ENCODE data around the gene SLC25A21.
"Not testable (repeated sequence)": the region's sequence is repeated elsewhere in the genome, so short reads cannot be mapped to it uniquely, and the experiment has no call there.

The SLC25A21 gene

GRCh38 chr14:37172024-37172869 is at the start of gene SLC25A21:
Gene SLC25A21 (minus strand): TSS chr14:37172606.
- ATAC-seq (replicated peaks), result peak; percentile 39 to 51
- no peak within 1 kb of the TSS for H3K27ac Mint-ChIP-seq
- peak within 1 kb of the TSS; percentile 38 to 53 for H3K4me3 Mint-ChIP-seq
- H3K9me3 Mint-ChIP-seq, result no peaks in the 10 kb centered on the region
- DNase-seq, result no peak
- H3K36me3 Mint-ChIP-seq, result no peaks in the 10 kb centered on the region
- H3K4me1 Mint-ChIP-seq, result no peaks in the 10 kb centered on the region
- H3K27me3 Mint-ChIP-seq, result peaks cover 7 to 8% of the 10 kb centered on the region in 2 donors

GRCh38 chr14:37221073-37221472 is 48.7 kb upstream of the SLC25A21 start:
- H3K27ac Mint-ChIP-seq, result no peak overlapping the region
- H3K4me1 Mint-ChIP-seq, result no peaks in the 10 kb centered on the region
- no peaks in the 10 kb centered on the region for H3K27me3 Mint-ChIP-seq
- ATAC-seq (replicated peaks) (no peak), DNase-seq (no peak)
- no peak overlapping the region for H3K4me3 Mint-ChIP-seq
- H3K9me3 Mint-ChIP-seq, result peaks cover 9 to 14% of the 10 kb centered on the region in 2 donors
- H3K36me3 Mint-ChIP-seq, result peaks cover 0 to 3% of the 10 kb centered on the region in 2 donors

GRCh38 chr14:37215345-37215744 is 42.9 kb upstream of the SLC25A21 start:
- DNase-seq (no peak), ATAC-seq (replicated peaks) (no peak)
- Mint-ChIP-seq H3K36me3 (no peaks in the 10 kb centered on the region), H3K4me3 (no peak overlapping the region), H3K27me3 (no peaks in the 10 kb centered on the region), H3K9me3 (peaks cover 3 to 4% of the 10 kb centered on the region in 2 donors), H3K27ac (no peak overlapping the region), H3K4me1 (no peaks in the 10 kb centered on the region)

- no peaks in the 10 kb centered on the region for H3K4me1 Mint-ChIP-seq
- H3K27ac Mint-ChIP-seq, result no peak overlapping the region
- H3K27me3 Mint-ChIP-seq, result no peaks in the 10 kb centered on the region
- peaks cover 2 to 4% of the 10 kb centered on the region in 2 donors for H3K9me3 Mint-ChIP-seq
- ATAC-seq (replicated peaks), result no peak
- H3K36me3 Mint-ChIP-seq, result no peaks in the 10 kb centered on the region
- H3K4me3 Mint-ChIP-seq, result no peak overlapping the region
- DNase-seq, result no peak
Measured at GRCh38 chr14:37213016-37213415, 40.6 kb upstream of the SLC25A21 start.

GRCh38 chr14:37210448-37210847 is 38.0 kb upstream of the SLC25A21 start:
- ATAC-seq (replicated peaks), result no peak
- no peak for DNase-seq
- Mint-ChIP-seq H3K9me3 (peaks cover 5 to 6% of the 10 kb centered on the region in 2 donors), H3K4me1 (no peaks in the 10 kb centered on the region), H3K4me3 (no peak overlapping the region), H3K27me3 (no peaks in the 10 kb centered on the region), H3K36me3 (no peaks in the 10 kb centered on the region), H3K27ac (no peak overlapping the region)

- H3K9me3 Mint-ChIP-seq; H3K4me1 Mint-ChIP-seq; H3K4me3 Mint-ChIP-seq; DNase-seq; H3K27me3 Mint-ChIP-seq; H3K36me3 Mint-ChIP-seq; ATAC-seq (replicated peaks); H3K27ac Mint-ChIP-seq: not testable (repeated sequence)
Measured at GRCh38 chr14:37209617-37210016, 37.2 kb upstream of the SLC25A21 start.

- not testable (repeated sequence) for H3K27ac Mint-ChIP-seq; H3K4me1 Mint-ChIP-seq; H3K27me3 Mint-ChIP-seq; H3K4me3 Mint-ChIP-seq; ATAC-seq (replicated peaks); DNase-seq; H3K36me3 Mint-ChIP-seq
- H3K9me3 Mint-ChIP-seq, result peaks cover 4 to 12% of the 10 kb centered on the region in 2 donors
Measured at GRCh38 chr14:37205623-37206605, 33.5 kb upstream of the SLC25A21 start.

GRCh38 chr14:37203423-37203822 is 31.0 kb upstream of the SLC25A21 start:
- Mint-ChIP-seq H3K27ac (no peak overlapping the region), H3K4me3 (no peak overlapping the region), H3K9me3 (peaks cover 4 to 12% of the 10 kb centered on the region in 2 donors), H3K27me3 (peaks cover 3% of the 10 kb centered on the region in 2 donors), H3K36me3 (no peaks in the 10 kb centered on the region), H3K4me1 (peaks cover 0 to under 1% of the 10 kb centered on the region in 2 donors)
- ATAC-seq (replicated peaks) (peak in 1 of 2 donors; percentile 16), DNase-seq (no peak)

GRCh38 chr14:37202812-37203211 is 30.4 kb upstream of the SLC25A21 start:
- no peak overlapping the region for H3K4me3 Mint-ChIP-seq
- H3K4me1 Mint-ChIP-seq, result peaks cover 2 to 7% of the 10 kb centered on the region in 2 donors
- DNase-seq (no peak), ATAC-seq (replicated peaks) (no peak)
- no peak overlapping the region for H3K27ac Mint-ChIP-seq
- no peaks in the 10 kb centered on the region for H3K36me3 Mint-ChIP-seq
- H3K9me3 Mint-ChIP-seq, result peaks cover 4 to 13% of the 10 kb centered on the region in 2 donors
- peaks cover 9% of the 10 kb centered on the region in 2 donors for H3K27me3 Mint-ChIP-seq

GRCh38 chr14:37202265-37202664 is 29.9 kb upstream of the SLC25A21 start:
- H3K36me3 Mint-ChIP-seq, result peaks cover 0 to 2% of the 10 kb centered on the region in 2 donors
- no peak overlapping the region for H3K4me3 Mint-ChIP-seq
- H3K9me3 Mint-ChIP-seq, result peaks cover 4 to 14% of the 10 kb centered on the region in 2 donors
- ATAC-seq (replicated peaks), result no peak
- peaks cover 6 to 12% of the 10 kb centered on the region in 2 donors for H3K4me1 Mint-ChIP-seq
- H3K27me3 Mint-ChIP-seq, result peaks cover 14 to 15% of the 10 kb centered on the region in 2 donors
- no peak for DNase-seq
- no peak overlapping the region for H3K27ac Mint-ChIP-seq

- no peak for ATAC-seq (replicated peaks)
- no peak overlapping the region for H3K4me3 Mint-ChIP-seq
Measured at GRCh38 chr14:37201724-37202123, 29.3 kb upstream of the SLC25A21 start.

GRCh38 chr14:37198907-37199306 is 26.5 kb upstream of the SLC25A21 start:
- peaks cover 0 to 3% of the 10 kb centered on the region in 2 donors for H3K9me3 Mint-ChIP-seq
- H3K36me3 Mint-ChIP-seq, result peaks cover 0 to 2% of the 10 kb centered on the region in 2 donors
- ATAC-seq (replicated peaks) (no peak), DNase-seq (no peak)
- peaks cover 6 to 14% of the 10 kb centered on the region in 2 donors for H3K4me1 Mint-ChIP-seq
- H3K27ac Mint-ChIP-seq, result no peak overlapping the region
- H3K4me3 Mint-ChIP-seq, result no peak overlapping the region
- peaks cover 20 to 35% of the 10 kb centered on the region in 2 donors for H3K27me3 Mint-ChIP-seq

More at GRCh38 chr14:37201724-37202123, 29.3 kb upstream of the SLC25A21 start:
- peaks cover 4 to 12% of the 10 kb centered on the region in 2 donors for H3K9me3 Mint-ChIP-seq
- H3K36me3 Mint-ChIP-seq, result peaks cover 0 to 2% of the 10 kb centered on the region in 2 donors
- DNase-seq, result no peak
- H3K27ac Mint-ChIP-seq, result no peak overlapping the region
- H3K27me3 Mint-ChIP-seq, result peaks cover 16 to 20% of the 10 kb centered on the region in 2 donors
- H3K4me1 Mint-ChIP-seq, result peaks cover 6 to 14% of the 10 kb centered on the region in 2 donors

- peaks cover 0 to 2% of the 10 kb centered on the region in 2 donors for H3K36me3 Mint-ChIP-seq
- H3K9me3 Mint-ChIP-seq, result peaks cover 0 to 3% of the 10 kb centered on the region in 2 donors
- DNase-seq, result no peak
- H3K27me3 Mint-ChIP-seq, result peaks cover 20 to 35% of the 10 kb centered on the region in 2 donors
- ATAC-seq (replicated peaks), result peak in 1 of 2 donors; percentile 22
- peaks cover 6 to 14% of the 10 kb centered on the region in 2 donors for H3K4me1 Mint-ChIP-seq
- peak overlapping the region; percentile 77 to 83 for H3K4me3 Mint-ChIP-seq
- H3K27ac Mint-ChIP-seq, result no peak overlapping the region
Measured at GRCh38 chr14:37198273-37198598, 25.8 kb upstream of the SLC25A21 start.

All from stimulated activated naive B cell treated with anti-CD40 and anti-IgM and Interleukin-4, amounts not matched to agents 10 μg/mL and 1 μg/mL and 100 μg/mL, for 72 hours (primary cell).